Skin epidermis (tissue), 12 donors: ENCODE measurements around the gene NDUFA8.

ENCODE experiments used
- H3K27ac ChIP-seq, 21 experiments: fragments of 200-600 bp; sonication (generic) in 11 of 21; one replicate each; pipeline ENCODE4 v1.5.0; 2020; ENCODE audit warnings: mild to moderate bottlenecking in 3 of 21, inconsistent platforms in 2 of 21, moderate library complexity in 2 of 21
- H3K4me3 ChIP-seq, 7 experiments: fragments of 200-600 bp; sonication (generic) in 2 of 7; one replicate each; pipeline ENCODE4 v1.5.0; 2020; ENCODE audit warnings: inconsistent platforms in 2 of 7, mild to moderate bottlenecking in 2 of 7, moderate library complexity in 1 of 7

NDUFA8 gene

GRCh38 chr9:122186777-122187470 lies 27.3 kb upstream of the NDUFA8 start:
- no peak overlapping the region for H3K4me3 ChIP-seq
- H3K27ac ChIP-seq, result no peak overlapping the region

- H3K27ac ChIP-seq, result no peak overlapping the region
- H3K4me3 ChIP-seq, result no peak overlapping the region
These were observed 26.7 kb upstream of the NDUFA8 start for GRCh38 chr9:122186301-122186700.

GRCh38 chr9:122184551-122184950 lies 25.0 kb upstream of the NDUFA8 start:
- H3K4me3 ChIP-seq, result no peak overlapping the region
- no peak overlapping the region for H3K27ac ChIP-seq

GRCh38 chr9:122183501-122183900 lies 23.9 kb upstream of the NDUFA8 start:
- Histone ChIP-seq H3K4me3 (no peak overlapping the region), H3K27ac (no peak overlapping the region)

- H3K4me3 ChIP-seq, result no peak overlapping the region
- H3K27ac ChIP-seq, result no peak overlapping the region
These were observed 21.1 kb upstream of the NDUFA8 start for GRCh38 chr9:122180633-122181032.

- no peak overlapping the region for H3K27ac ChIP-seq
- no peak overlapping the region for H3K4me3 ChIP-seq
These were observed 20.1 kb upstream of the NDUFA8 start for GRCh38 chr9:122179690-122180074.

GRCh38 chr9:122179054-122179689 lies 19.6 kb upstream of the NDUFA8 start:
- Histone ChIP-seq H3K27ac (no peak overlapping the region), H3K4me3 (no peak overlapping the region)

GRCh38 chr9:122176916-122177315 lies 17.3 kb upstream of the NDUFA8 start:
- Histone ChIP-seq H3K27ac (no peak overlapping the region), H3K4me3 (no peak overlapping the region)

- H3K27ac ChIP-seq, result no peak overlapping the region
- no peak overlapping the region for H3K4me3 ChIP-seq
These were observed 14.1 kb upstream of the NDUFA8 start for GRCh38 chr9:122173670-122174069.

- no peak overlapping the region for H3K4me3 ChIP-seq
- no peak overlapping the region for H3K27ac ChIP-seq
These were observed 12.6 kb upstream of the NDUFA8 start for GRCh38 chr9:122172131-122172530.

GRCh38 chr9:122168356-122168755 lies 8.8 kb upstream of the NDUFA8 start:
- H3K4me3 ChIP-seq, result no peak overlapping the region
- no peak overlapping the region for H3K27ac ChIP-seq

GRCh38 chr9:122164286-122164685 lies 4.7 kb upstream of the NDUFA8 start:
- Histone ChIP-seq H3K27ac (no peak overlapping the region), H3K4me3 (no peak overlapping the region)

GRCh38 chr9:122162415-122162814 lies 2.8 kb upstream of the NDUFA8 start:
- Histone ChIP-seq H3K27ac (no peak overlapping the region), H3K4me3 (no peak overlapping the region)

GRCh38 chr9:122159925-122160246 lies 307 bp upstream of the NDUFA8 start:
- H3K4me3 ChIP-seq, result peak overlapping the region; percentile 77 to 97 (median 86)
- peak overlapping the region in 2 of 21 experiments; percentile 87 to 93 for H3K27ac ChIP-seq

- Histone ChIP-seq H3K27ac (no peak overlapping the region), H3K4me3 (no peak overlapping the region)
These were observed 1.4 kb downstream of the NDUFA8 start for GRCh38 chr9:122158202-122158601.

GRCh38 chr9:122155796-122156195 lies 3.8 kb downstream of the NDUFA8 start:
- no peak overlapping the region for H3K4me3 ChIP-seq
- no peak overlapping the region for H3K27ac ChIP-seq

- Histone ChIP-seq H3K27ac (no peak overlapping the region), H3K4me3 (no peak overlapping the region)
These were observed 8.2 kb downstream of the NDUFA8 start for GRCh38 chr9:122151267-122151828.

- H3K27ac ChIP-seq, result no peak overlapping the region
- H3K4me3 ChIP-seq, result no peak overlapping the region
These were observed 14.1 kb downstream of the NDUFA8 start for GRCh38 chr9:122145592-122145863.

GRCh38 chr9:122144836-122145591 lies 14.6 kb downstream of the NDUFA8 start:
- no peak overlapping the region for H3K27ac ChIP-seq
- no peak overlapping the region for H3K4me3 ChIP-seq

- Histone ChIP-seq H3K27ac (peak overlapping the region in 1 of 21 experiments; percentile 17), H3K4me3 (no peak overlapping the region)
These were observed 15.6 kb downstream of the NDUFA8 start for GRCh38 chr9:122143876-122144405.

- no peak overlapping the region for H3K4me3 ChIP-seq
- H3K27ac ChIP-seq, result peak overlapping the region in 1 of 21 experiments; percentile 17
These were observed 16.3 kb downstream of the NDUFA8 start for GRCh38 chr9:122143296-122143695.
